LoVo (cell line): Measurements from ENCODE around the gene HOXC13.

Source experiments
- DNase-seq: peaks from one replicate; pipeline ENCODE4 v3.0.0-alpha.2; 2016; ENCODE audit warnings: low spot score

Gene HOXC13

DNA sequence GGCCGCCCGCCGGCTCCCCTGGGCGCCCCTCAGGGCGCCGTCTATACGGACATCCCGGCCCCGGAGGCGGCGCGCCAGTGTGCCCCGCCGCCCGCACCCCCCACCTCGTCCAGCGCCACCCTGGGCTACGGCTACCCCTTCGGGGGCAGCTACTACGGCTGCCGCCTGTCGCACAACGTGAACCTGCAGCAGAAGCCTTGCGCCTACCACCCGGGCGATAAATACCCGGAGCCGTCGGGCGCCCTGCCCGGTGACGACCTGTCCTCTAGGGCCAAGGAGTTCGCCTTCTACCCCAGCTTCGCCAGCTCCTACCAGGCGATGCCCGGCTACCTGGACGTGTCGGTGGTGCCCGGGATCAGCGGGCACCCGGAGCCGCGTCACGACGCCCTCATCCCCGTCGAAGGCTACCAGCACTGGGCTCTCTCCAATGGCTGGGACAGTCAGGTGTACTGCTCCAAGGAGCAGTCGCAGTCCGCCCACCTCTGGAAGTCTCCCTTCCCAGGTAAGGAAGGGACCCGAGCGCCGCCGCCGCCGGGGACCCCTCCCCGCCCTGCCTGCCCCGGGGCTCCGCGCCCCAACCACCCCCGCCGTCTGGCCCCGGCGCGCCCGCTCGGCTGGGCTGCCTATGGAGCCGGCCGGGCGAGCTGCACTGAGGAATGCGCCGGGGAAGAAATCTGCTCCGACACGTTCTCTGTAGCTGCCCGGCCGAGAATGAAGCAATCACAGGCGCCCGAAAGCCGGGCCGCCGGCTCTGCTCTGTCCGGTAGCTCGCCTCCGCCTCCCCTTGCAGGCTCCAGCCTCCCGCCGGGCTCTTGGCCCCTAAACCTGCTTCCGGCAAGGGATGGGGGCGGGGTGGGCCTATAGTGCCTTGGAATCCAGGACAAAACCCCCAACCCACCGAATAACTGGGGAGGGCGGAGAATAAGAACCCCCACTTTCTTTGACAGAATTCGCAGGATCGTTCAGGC is 794 bp downstream of the HOXC13 start:
- DNase-seq = no peak

GRCh38 chr12:53940443-53941014 is 1.9 kb downstream of the HOXC13 start:
- DNase-seq = no peak

- no peak for DNase-seq
These were observed 2.6 kb downstream of the HOXC13 start for GRCh38 chr12:53941187-53941586.

DNA sequence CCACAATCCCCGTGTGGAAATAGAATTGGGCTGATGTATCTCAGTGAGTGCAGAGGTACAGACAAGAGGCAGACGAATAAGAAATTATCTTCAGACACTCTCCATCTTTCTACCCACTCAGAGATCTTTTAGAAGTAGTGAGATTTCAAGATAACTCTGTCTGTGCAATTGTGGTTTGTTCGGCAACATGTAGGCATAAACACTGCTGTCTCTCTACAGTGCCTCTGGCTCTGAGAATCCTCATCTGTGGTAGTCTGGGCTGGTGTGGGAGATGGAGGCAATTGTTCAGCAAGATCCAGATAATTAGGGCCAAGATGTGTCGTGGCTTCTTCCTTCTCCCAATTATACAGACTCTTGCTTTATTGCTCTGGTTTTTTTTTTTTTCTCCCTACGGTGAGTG is 3.1 kb downstream of the HOXC13 start:
- DNase-seq = no peak

- DNase-seq = no peak
These were observed 3.9 kb downstream of the HOXC13 start for GRCh38 chr12:53942467-53942997.

DNA sequence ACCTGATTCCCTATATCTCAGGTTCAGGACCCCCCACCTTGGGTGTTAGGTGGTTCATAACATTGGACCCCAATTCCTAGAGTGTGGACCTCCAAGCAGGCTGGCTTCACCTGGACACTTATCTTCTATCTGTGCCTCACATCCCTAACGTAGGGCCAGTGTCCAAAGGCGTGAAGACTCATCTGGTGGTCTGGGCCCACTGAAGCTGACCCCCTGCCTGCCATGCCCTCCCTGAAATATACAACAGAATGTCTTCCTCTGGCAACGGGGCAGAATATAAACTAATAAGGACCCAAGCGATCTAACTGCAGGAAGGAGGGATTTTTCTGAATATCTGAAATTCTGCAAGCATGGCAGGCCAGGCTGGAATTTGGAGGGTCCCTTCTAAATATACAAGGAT is 5.6 kb downstream of the HOXC13 start:
- no peak for DNase-seq

GRCh38 chr12:53944907-53945847 is 6.5 kb downstream of the HOXC13 start:
- DNase-seq = no peak

DNA sequence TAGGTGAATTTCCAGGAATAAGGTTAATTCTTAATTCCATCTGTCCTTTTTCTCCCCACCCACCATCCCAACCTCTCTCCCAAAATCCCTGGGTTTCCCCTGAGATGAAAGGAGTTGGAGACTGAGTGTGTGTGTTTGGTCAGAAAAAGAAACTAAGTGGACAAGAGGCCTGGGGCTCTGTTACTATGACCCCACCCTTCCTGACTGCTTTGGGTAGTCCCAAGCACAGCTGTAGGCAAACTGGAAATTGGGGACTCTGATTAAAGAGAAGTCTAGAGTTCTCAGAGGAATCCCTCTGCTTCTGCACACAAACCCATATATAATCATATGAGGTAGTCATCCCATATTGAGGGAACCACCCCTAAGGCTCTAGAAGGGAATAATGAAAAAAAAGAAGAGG is 9.1 kb downstream of the HOXC13 start:
- no peak for DNase-seq

- no peak for DNase-seq
These were observed 10.3 kb downstream of the HOXC13 start for GRCh38 chr12:53948650-53949593.

DNA sequence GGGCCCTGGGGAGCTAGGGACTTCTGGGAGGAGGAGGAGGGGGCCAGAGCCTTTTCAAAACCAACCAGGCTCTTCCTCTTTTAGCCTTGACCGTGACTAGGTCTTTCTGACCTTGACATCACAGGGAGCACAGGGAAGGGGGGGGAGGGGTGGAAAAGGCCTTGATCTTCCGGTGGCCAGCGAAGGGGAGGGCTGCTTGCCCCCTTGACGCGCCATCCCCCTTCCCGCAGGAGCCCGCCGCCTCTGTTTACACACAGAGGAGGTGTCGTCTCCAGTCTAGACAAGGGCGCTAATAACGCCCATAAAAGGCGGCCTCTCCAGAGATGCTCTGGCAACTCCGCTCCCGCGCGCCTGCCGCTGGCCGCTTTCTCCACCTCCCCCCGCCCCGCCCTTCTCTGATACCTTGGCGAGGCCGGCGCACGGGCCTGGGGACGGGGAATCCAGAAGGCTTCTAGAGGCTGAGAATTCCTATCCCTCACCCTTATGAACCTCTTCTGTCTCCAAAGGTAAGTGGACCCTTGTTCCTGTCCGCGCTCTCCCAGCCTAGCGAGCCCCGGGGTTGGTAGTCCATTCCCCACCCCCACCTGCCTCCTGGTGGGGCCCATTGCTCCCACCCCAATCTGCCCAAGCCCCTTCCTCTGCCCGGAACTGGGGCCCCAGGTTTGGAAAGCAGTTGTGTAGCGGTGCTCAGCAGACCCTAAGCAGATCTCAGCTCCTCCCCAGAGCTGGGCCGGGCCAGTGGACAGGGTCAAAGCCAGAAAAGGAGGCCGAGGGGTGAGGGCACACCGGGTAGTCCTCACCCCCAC is 11.2 kb downstream of the HOXC13 start:
- DNase-seq = no peak

DNA sequence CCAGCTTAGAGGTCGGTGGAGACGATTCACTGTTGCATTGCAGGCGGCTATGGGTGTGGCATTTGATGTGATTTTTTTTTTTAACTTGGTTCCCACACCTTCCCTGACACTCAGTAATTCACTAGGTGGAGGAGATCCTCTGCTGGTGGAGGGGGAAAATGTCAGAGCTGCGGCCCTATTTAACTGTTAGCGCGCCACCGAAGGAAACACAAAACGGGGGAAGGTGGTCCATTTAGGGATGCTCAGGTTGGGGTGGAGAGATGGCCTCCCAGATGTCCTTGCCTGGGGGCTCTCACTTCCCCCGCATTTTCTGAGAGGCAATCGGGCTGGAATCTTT is 11.8 kb downstream of the HOXC13 start:
- DNase-seq = no peak

- DNase-seq = no peak
These were observed 12.4 kb downstream of the HOXC13 start for GRCh38 chr12:53950789-53951576.

GRCh38 chr12:53951577-53952334 is 13.1 kb downstream of the HOXC13 start:
- DNase-seq = no peak

DNA sequence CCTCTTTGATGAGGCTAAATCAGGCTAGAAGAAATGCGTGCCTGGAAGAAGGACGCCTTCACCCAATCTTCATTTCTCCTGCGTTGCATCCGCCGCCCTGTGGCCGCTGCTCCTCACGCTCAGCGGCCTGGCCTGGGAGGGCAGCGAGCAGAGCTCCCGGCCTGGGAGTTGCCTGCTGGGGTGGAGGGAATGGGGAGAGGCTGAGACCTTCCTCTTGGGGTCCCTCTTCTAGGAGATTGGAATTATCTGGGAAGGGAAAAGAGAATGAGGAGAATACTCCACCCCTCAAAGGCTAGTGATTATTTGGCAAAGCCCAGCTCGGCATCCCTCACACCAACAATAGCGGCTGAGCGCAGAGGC is 13.7 kb downstream of the HOXC13 start:
- no peak for DNase-seq

GRCh38 chr12:53952871-53953734 is 14.5 kb downstream of the HOXC13 start:
- DNase-seq = peak; percentile 76

DNA sequence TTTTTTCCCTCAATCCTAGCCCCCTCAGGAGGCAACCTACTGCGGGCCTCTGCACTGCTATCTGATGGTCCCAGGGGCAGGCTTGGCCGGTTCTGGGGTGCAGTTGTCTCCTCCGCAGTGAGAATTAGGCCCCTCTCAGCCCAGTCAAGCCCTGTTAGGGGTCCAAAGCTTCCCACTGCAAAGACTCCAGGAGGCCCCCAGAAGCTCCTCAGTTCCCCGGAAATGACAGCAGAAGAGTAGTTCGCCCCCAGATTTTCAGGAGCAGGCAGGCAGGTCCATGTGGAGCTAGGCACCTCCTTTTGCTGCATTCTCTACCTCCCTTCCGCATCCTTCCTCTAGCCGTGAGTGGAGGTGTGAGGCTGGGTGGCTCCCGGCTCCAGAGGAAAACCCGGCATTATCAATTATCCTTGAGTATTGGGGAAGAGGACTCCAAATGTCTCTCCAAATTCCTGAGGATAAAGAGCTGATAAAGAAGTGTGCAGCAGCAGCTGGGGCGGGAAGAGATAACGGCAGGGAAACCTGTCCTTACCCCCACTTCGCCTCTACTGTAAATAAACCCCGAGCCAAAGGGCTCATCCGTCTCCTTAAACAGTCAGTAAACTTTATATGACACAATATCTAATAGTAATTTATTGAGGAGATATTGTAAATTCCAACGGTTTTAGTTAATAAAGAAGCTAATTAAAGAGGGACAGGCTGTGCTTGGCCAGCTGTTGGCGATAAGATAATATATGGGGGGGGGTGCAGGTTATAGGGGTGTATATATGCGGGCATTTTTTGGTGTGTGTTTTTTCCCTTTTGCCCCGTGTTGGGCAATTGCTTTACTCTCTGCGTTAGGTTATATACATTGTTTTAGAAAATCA is 15.4 kb downstream of the HOXC13 start:
- no peak for DNase-seq

DNA sequence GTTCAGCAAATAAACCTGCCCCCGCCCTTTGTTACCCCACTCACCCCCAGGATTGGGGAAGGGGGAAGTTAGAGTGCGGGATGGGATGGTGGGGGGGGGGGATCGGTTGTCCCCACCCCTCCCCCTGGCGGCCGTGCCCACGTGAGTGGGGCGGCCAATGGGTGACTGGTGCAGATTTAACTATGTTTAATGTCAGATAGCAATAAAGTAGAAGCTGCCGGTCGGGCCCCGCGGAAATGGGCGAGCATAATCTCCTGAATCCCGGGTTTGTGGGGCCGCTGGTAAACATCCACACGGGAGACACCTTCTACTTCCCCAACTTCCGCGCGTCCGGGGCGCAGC is 16.0 kb downstream of the HOXC13 start, which contains the start of gene HOXC12:
Gene HOXC12 (plus strand): TSS at position 210 of the 342 bp plus-strand sequence. CDS start 27 bp downstream, at position 237.
- DNase-seq = no peak
